Right ventricle myocardium inferior (tissue), 1 donor: ENCODE results near the gene PIM1. TPM values are rescaled to one million over a fixed set of nuclear protein-coding genes. Genes with fewer than 3 reads are reported as not detected.

Source experiments
- ATAC-seq: fragments of 200-7000 bp; cut with Tn5 transposase; one replicate; pipeline ENCODE4 v1.9.1; 2020; ENCODE audit warnings: mild to moderate bottlenecking, moderate library complexity
- DNase-seq: peaks from one replicate; pipeline ENCODE4 v3.0.0; 2021; ENCODE audit errors: missing footprints
- intact Hi-C: fragments of 100-400 bp; cut with DNase I; formaldehyde crosslinking; loops from one replicate; pipeline ENCODE4 v1.11.0; 2022
- total RNA-seq: library from RNA; stranded (reverse); fragmentation: NEBNext Ultra II Directional; extraction: Animal tissue kit (Norgen Biotek cat#: 25700); gene quantifications from one replicate; pipeline ENCODE4 v1.2.1, GENCODE V29; 2021
- donor health status: DM: no; HTN: yes; CAD: no; lungs with severe emphysema.

The PIM1 gene
- total RNA-seq, 1 donor from 2014 or later = 27.8 TPM

- intact Hi-C loops = no loop called here
- DNase-seq (no peak), ATAC-seq (no peak)
Observed at GRCh38 chr6:37135835-37136694, 33.9 kb upstream of the PIM1 start.

GRCh38 chr6:37136821-37137200 is 33.1 kb upstream of the PIM1 start:
- DNase-seq (no peak), ATAC-seq (no peak)
- intact Hi-C loops = no loop called here

GRCh38 chr6:37137201-37138090 is 32.5 kb upstream of the PIM1 start:
- intact Hi-C loops = no loop called here
- peak; percentile 48 for ATAC-seq
- DNase-seq = no peak

- no peak for ATAC-seq
Observed at GRCh38 chr6:37138856-37139229, 31.1 kb upstream of the PIM1 start.

GRCh38 chr6:37139230-37139962 is 30.6 kb upstream of the PIM1 start:
- DNase-seq (no peak), ATAC-seq (no peak)
- intact Hi-C loops = no loop called here

More at GRCh38 chr6:37138856-37139229, 31.1 kb upstream of the PIM1 start:
- DNase-seq = no peak
- intact Hi-C loops = no loop called here

- intact Hi-C loops = no loop called here
- ATAC-seq (no peak), DNase-seq (no peak)
Observed at GRCh38 chr6:37140145-37140544, 29.8 kb upstream of the PIM1 start.

GRCh38 chr6:37141281-37142049 is 28.5 kb upstream of the PIM1 start:
- intact Hi-C loops = no loop called here
- no peak for DNase-seq
- ATAC-seq = no peak

- ATAC-seq = no peak
- intact Hi-C loops = no loop called here
- no peak for DNase-seq
Observed at GRCh38 chr6:37142050-37142614, 27.8 kb upstream of the PIM1 start.

GRCh38 chr6:37143585-37143984 is 26.4 kb upstream of the PIM1 start:
- ATAC-seq = no peak
- DNase-seq = no peak
- intact Hi-C loops = no loop called here

GRCh38 chr6:37145443-37145842 is 24.5 kb upstream of the PIM1 start:
- ATAC-seq = no peak
- intact Hi-C loops = no loop called here
- no peak for DNase-seq

- ATAC-seq (no peak), DNase-seq (no peak)
- intact Hi-C loops = no loop called here
Observed at GRCh38 chr6:37146735-37147157, 23.2 kb upstream of the PIM1 start.

- no peak for ATAC-seq
Observed at GRCh38 chr6:37149745-37150144, 20.2 kb upstream of the PIM1 start.

GRCh38 chr6:37150314-37150713 is 19.6 kb upstream of the PIM1 start:
- ATAC-seq = no peak
- intact Hi-C loops = no loop called here
- DNase-seq = no peak

More at GRCh38 chr6:37149745-37150144, 20.2 kb upstream of the PIM1 start:
- intact Hi-C loops = no loop called here
- no peak for DNase-seq

GRCh38 chr6:37155394-37156312 is 14.3 kb upstream of the PIM1 start:
- DNase-seq (no peak), ATAC-seq (no peak)

GRCh38 chr6:37158508-37158907 is 11.4 kb upstream of the PIM1 start:
- intact Hi-C loops = no loop called here
- ATAC-seq = no peak
- DNase-seq = no peak

More at GRCh38 chr6:37155394-37156312, 14.3 kb upstream of the PIM1 start:
- intact Hi-C loops = no loop called here

GRCh38 chr6:37160922-37161778 is 8.8 kb upstream of the PIM1 start:
- ATAC-seq (no peak), DNase-seq (no peak)
- intact Hi-C loops = no loop called here
